Measurements from ENCODE around the gene NARF. TPM values are rescaled to one million over a fixed set of nuclear protein-coding genes. Genes with fewer than 3 reads are reported as not detected.

The NARF gene
- total RNA-seq, 1 experiment from 2014 or later = 96.7 TPM

DNA sequence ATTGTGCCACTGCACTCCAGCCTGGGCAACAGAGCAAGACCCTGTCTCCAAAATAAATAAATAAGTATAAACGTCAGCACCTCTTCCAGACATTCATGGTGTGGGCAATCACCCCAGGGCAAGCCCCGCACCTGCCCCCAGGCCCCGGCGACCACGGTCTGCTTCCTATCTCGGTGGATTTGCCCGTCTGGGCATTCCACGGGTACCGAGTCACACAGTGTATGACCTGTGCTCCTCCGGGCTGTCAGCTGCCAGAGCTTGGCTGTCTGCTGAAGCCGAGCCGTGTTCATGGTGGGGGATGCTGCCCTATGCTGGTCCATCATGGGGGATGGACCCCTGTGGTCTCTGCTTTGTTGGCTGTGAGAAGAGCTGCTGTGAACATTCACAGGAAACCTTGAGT is 23.4 kb upstream of the NARF start:
- Mint-ChIP-seq H3K9me3 (no peaks in the 10 kb centered on the region), H3K27me3 (ENCODE audit: low read depth) (no peaks in the 10 kb centered on the region), H3K4me3 (no peak overlapping the region), H3K4me1 (no peaks in the 10 kb centered on the region), H3K27ac (no peak overlapping the region), H3K36me3 (no peaks in the 10 kb centered on the region)
- POLR2A ChIA-PET = no interaction called here
- no peak for ATAC-seq
- no peak for DNase-seq (ENCODE audit: low spot score)
- 0 out of 2 replicates have a peak, but pooled peaks have one; percentile 12 for TF ChIP-seq ZNF423 (CRISPR knock-in tag; IDR thresholded peaks at IDR 0.05)
- TF ChIP-seq, protein P1, sequence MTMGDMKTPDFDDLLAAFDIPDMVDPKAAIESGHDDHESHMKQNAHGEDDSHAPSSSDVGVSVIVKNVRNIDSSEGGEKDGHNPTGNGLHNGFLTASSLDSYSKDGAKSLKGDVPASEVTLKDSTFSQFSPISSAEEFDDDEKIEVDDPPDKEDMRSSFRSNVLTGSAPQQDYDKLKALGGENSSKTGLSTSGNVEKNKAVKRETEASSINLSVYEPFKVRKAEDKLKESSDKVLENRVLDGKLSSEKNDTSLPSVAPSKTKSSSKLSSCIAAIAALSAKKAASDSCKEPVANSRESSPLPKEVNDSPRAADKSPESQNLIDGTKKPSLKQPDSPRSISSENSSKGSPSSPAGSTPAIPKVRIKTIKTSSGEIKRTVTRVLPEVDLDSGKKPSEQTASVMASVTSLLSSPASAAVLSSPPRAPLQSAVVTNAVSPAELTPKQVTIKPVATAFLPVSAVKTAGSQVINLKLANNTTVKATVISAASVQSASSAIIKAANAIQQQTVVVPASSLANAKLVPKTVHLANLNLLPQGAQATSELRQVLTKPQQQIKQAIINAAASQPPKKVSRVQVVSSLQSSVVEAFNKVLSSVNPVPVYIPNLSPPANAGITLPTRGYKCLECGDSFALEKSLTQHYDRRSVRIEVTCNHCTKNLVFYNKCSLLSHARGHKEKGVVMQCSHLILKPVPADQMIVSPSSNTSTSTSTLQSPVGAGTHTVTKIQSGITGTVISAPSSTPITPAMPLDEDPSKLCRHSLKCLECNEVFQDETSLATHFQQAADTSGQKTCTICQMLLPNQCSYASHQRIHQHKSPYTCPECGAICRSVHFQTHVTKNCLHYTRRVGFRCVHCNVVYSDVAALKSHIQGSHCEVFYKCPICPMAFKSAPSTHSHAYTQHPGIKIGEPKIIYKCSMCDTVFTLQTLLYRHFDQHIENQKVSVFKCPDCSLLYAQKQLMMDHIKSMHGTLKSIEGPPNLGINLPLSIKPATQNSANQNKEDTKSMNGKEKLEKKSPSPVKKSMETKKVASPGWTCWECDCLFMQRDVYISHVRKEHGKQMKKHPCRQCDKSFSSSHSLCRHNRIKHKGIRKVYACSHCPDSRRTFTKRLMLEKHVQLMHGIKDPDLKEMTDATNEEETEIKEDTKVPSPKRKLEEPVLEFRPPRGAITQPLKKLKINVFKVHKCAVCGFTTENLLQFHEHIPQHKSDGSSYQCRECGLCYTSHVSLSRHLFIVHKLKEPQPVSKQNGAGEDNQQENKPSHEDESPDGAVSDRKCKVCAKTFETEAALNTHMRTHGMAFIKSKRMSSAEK (CRISPR knock-in tag; IDR thresholded peaks at IDR 0.05; ENCODE audit: borderline replicate concordance) = no peak
- CTCF ChIA-PET = interaction anchor here (1.9 kb wide), 1 partner anchor 11 kb away, joined by 7 read pairs; no protein-coding TSS in a partner anchor

DNA sequence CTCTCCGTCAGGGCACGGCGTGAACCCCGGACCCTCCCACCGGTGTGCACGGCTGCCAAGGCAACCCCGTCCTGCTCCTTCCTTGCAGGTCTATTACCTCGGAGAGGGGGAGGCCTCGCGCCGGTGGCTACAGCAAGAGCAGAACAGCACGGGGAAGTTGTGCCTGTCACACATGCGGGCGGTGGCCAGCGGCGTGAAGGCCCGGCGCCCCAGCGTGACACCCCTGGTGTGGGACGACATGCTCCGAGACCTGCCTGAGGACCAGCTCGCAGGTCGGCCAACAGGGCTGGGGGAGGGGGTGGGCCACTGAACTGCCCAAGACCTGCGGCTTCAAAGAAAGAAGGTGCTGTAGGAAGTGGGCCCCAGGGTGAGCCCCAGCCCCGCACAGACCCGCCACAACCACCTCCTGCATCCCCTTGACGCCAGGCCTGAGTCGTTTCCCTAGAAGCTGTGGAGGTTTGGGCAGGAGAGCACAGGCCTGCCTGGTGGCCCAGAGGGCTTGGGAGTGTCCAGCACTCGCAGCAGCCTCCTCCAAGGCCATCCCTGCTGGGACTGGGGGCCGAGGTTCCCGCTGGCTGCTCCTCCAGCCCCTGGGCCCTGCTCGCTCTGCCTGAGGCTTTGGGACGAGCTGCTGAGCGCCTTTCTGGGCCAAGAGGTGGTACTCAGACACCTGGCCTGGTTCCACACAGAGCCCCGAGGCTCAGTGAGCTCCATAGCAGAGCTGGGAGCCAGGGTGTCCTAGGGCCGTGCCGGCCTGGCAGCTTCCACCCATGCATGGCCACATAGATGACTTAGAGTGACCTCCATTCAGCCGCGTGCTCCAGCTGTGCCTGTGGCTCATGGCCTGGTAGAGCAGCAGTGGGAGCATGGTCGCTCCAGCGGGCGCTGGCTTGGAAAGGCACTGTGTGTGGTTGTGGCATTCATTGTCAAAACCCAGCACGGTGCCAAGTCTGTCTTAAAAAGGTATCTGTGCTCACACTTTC is 22.6 kb upstream of the NARF start:
- no peak for DNase-seq (ENCODE audit: low spot score)
- TF ChIP-seq HMGA2 (CRISPR knock-in tag; IDR thresholded peaks at IDR 0.05) (no peak), GRHL2 (CRISPR knock-in tag; IDR thresholded peaks at IDR 0.05; ENCODE audit: insufficient replicate concordance, severe bottlenecking) (no peak), ATF1 (CRISPR knock-in tag; IDR thresholded peaks at IDR 0.05) (no peak), ZNF121 (CRISPR knock-in tag; IDR thresholded peaks at IDR 0.05) (no peak), TEAD4 (CRISPR knock-in tag; IDR thresholded peaks at IDR 0.05) (no peak), ZNF671 (CRISPR knock-in tag; IDR thresholded peaks at IDR 0.05) (no peak)
- TF ChIP-seq, protein P1 (CRISPR knock-in tag; IDR thresholded peaks at IDR 0.05; ENCODE audit: borderline replicate concordance) = no peak
- TF ChIP-seq, protein P2, sequence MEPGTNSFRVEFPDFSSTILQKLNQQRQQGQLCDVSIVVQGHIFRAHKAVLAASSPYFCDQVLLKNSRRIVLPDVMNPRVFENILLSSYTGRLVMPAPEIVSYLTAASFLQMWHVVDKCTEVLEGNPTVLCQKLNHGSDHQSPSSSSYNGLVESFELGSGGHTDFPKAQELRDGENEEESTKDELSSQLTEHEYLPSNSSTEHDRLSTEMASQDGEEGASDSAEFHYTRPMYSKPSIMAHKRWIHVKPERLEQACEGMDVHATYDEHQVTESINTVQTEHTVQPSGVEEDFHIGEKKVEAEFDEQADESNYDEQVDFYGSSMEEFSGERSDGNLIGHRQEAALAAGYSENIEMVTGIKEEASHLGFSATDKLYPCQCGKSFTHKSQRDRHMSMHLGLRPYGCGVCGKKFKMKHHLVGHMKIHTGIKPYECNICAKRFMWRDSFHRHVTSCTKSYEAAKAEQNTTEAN (CRISPR knock-in tag; IDR thresholded peaks at IDR 0.05) = no peak
- H3K9me3 Mint-ChIP-seq = no peaks in the 10 kb centered on the region
- no peak overlapping the region for H3K27ac Mint-ChIP-seq
- H3K36me3 Mint-ChIP-seq = no peaks in the 10 kb centered on the region
- no peak overlapping the region for H3K4me3 Mint-ChIP-seq
- no peak for ATAC-seq
- ChIA-PET POLR2A (no interaction called here), CTCF (interaction anchor here (0.9 to 1.1 kb wide), 2 partner anchors 9 to 11 kb away, joined by 4 to 5 read pairs; no protein-coding TSS in a partner anchor)
- peaks cover 7% of the 10 kb centered on the region for H3K4me1 Mint-ChIP-seq
- H3K27me3 Mint-ChIP-seq (ENCODE audit: low read depth) = no peaks in the 10 kb centered on the region

All from WTC11 (cell line).